Right cardiac atrium (tissue), 5 donors: ENCODE data around the gene CWC25. TPM values are rescaled to one million over a fixed set of nuclear protein-coding genes. Genes with fewer than 3 reads are reported as not detected.
A peak's percentile ranks its signal among the peaks of the same experiment; 100 is the strongest.

Source experiments
- ATAC-seq, 2 donors: fragments of 200-7000 bp; cut with Tn5 transposase; one replicate each; pipeline versions ENCODE4 v1.8.0 to v1.9.1; 2020; ENCODE audit warnings: moderate library complexity in 2 of 2, mild to moderate bottlenecking in 1 of 2
- DNase-seq, 3 donors: peaks; one replicate each; pipeline ENCODE4 v3.0.0-alpha.2; 2020
- H3K27ac ChIP-seq: one replicate; pipeline ENCODE4 v1.5.1; 2013; ENCODE audit warnings: mild to moderate bottlenecking, low read length, control low read depth, moderate library complexity
- H3K27me3 ChIP-seq: one replicate; pipeline ENCODE4 v1.6.1; 2013; ENCODE audit not compliant: control insufficient read depth, insufficient read depth
- H3K4me1 ChIP-seq: one replicate; pipeline ENCODE4 v1.6.1; 2013; ENCODE audit warnings: low read length; ENCODE audit not compliant: control insufficient read depth, insufficient read depth
- H3K4me3 ChIP-seq: one replicate; pipeline ENCODE4 v1.5.1; 2013; ENCODE audit warnings: low read length, control low read depth
- H3K9me3 ChIP-seq: one replicate; pipeline ENCODE4 v1.6.1; 2013; ENCODE audit warnings: low read length; ENCODE audit not compliant: control insufficient read depth
- WGBS: extraction: QIAGEN DNeasy Blood & Tissue Kit; methylation state at CpG from one replicate; pipeline ENCODE4 v1.1.7; 2013; 5-methylcytosine and 5-hydroxymethylcytosine counted together
- intact Hi-C, 4 donors: fragments of 100-400 bp; cut with DNase I; formaldehyde crosslinking; loops; one replicate each; pipeline versions ENCODE4 v1.11.0 to v1.14.0; 2022 to 2023
- polyA plus RNA-seq: library from polyadenylated mRNA; stranded (reverse); fragments of 200-250 nt; gene quantifications from one replicate; pipeline ENCODE4 v1.2.3, GENCODE V29; 2013
- total RNA-seq, 4 donors: library from RNA; stranded (reverse); fragmentation: NEBNext Ultra II Directional; extraction: Animal tissue kit (Norgen Biotek cat#: 25700); gene quantifications; one replicate each; pipeline ENCODE4 v1.2.1, GENCODE V29; 2021
- donor health status: healthy with polysubstance abuse.
- donor health status: DM: no; HTN: yes; CAD: no.
- donor health status: DM: no; HTN: no; CAD: no.
- donor health status: DM: no; HTN: yes; CAD: no; lungs with severe emphysema.
- donor health status: DM: yes; HTN: yes; CAD: no.

The CWC25 gene
- total and polyA plus RNA-seq, 5 donors: 8.8 to 11.5 (median 11.0) TPM

- Histone ChIP-seq H3K27ac (no peak overlapping the region), H3K4me3 (peak overlapping the region; percentile 13), H3K9me3 (no peaks in the 10 kb centered on the region), H3K4me1 (no peaks in the 10 kb centered on the region), H3K27me3 (no peaks in the 10 kb centered on the region)
- 45% methylated on average over 2 of the region's 2 CpGs for WGBS
- intact Hi-C loops: no loop called here
- DNase-seq (no peak), ATAC-seq (no peak)
Observed at GRCh38 chr17:38851434-38851833, 26.3 kb upstream of the CWC25 start.

- Histone ChIP-seq H3K9me3 (no peaks in the 10 kb centered on the region), H3K4me3 (no peak overlapping the region), H3K27ac (no peak overlapping the region), H3K27me3 (no peaks in the 10 kb centered on the region), H3K4me1 (no peaks in the 10 kb centered on the region)
- 71% methylated on average over 7 of the region's 7 CpGs for WGBS
- ATAC-seq: no peak
- intact Hi-C loops: no loop called here
- DNase-seq: no peak
Observed at GRCh38 chr17:38850374-38850773, 25.3 kb upstream of the CWC25 start.

GRCh38 chr17:38848939-38849605, 24.0 kb upstream of the CWC25 start:
- ATAC-seq (no peak), DNase-seq (no peak)
- H3K9me3 ChIP-seq: no peaks in the 10 kb centered on the region
- no peak overlapping the region for H3K4me3 ChIP-seq
- no peak overlapping the region for H3K27ac ChIP-seq
- H3K27me3 ChIP-seq: no peaks in the 10 kb centered on the region
- intact Hi-C loops: no loop called here
- H3K4me1 ChIP-seq: no peaks in the 10 kb centered on the region
- whole genome bisulfite sequencing: 72% methylated on average over 16 of the region's 16 CpGs

GRCh38 chr17:38848557-38848891, 23.4 kb upstream of the CWC25 start:
- Histone ChIP-seq H3K9me3 (no peaks in the 10 kb centered on the region), H3K27me3 (no peaks in the 10 kb centered on the region), H3K27ac (no peak overlapping the region), H3K4me1 (no peaks in the 10 kb centered on the region), H3K4me3 (no peak overlapping the region)
- no peak for DNase-seq
- intact Hi-C loops: no loop called here
- WGBS: 92% methylated on average over 1 of the region's 1 CpG
- no peak for ATAC-seq

- intact Hi-C loops: no loop called here
- DNase-seq (peak in 1 of 3 donors; percentile 38), ATAC-seq (peak in 1 of 2 donors; percentile 4)
- Histone ChIP-seq H3K9me3 (no peaks in the 10 kb centered on the region), H3K4me1 (peaks cover 4% of the 10 kb centered on the region), H3K4me3 (no peak overlapping the region), H3K27me3 (no peaks in the 10 kb centered on the region), H3K27ac (no peak overlapping the region)
- WGBS: 77% methylated on average over 13 of the region's 13 CpGs
Observed at GRCh38 chr17:38844261-38844757, 19.2 kb upstream of the CWC25 start.

GRCh38 chr17:38825762-38826247, 684 bp upstream of the CWC25 start:
- intact Hi-C loops: no loop called here

GRCh38 chr17:38815576-38816193, 9.4 kb downstream of the CWC25 start:
- ATAC-seq (no peak), DNase-seq (no peak)
- 81% methylated on average over 8 of the region's 8 CpGs for WGBS
- Histone ChIP-seq H3K9me3 (no peaks in the 10 kb centered on the region), H3K4me1 (no peaks in the 10 kb centered on the region), H3K4me3 (no peak overlapping the region), H3K27ac (no peak overlapping the region), H3K27me3 (no peaks in the 10 kb centered on the region)
- intact Hi-C loops: no loop called here

More at GRCh38 chr17:38825762-38826247, 684 bp upstream of the CWC25 start:
- Histone ChIP-seq H3K27me3 (no peaks in the 10 kb centered on the region), H3K9me3 (no peaks in the 10 kb centered on the region), H3K4me3 (peak overlapping the region; percentile 85), H3K27ac (peak overlapping the region; percentile 99), H3K4me1 (peaks cover 5% of the 10 kb centered on the region)
- no peak for DNase-seq
- WGBS: 93% methylated on average over 17 of the region's 17 CpGs
- no peak for ATAC-seq

GRCh38 chr17:38809828-38810227, 15.3 kb downstream of the CWC25 start:
- DNase-seq: no peak
- H3K27ac ChIP-seq: no peak overlapping the region
- H3K9me3 ChIP-seq: no peaks in the 10 kb centered on the region
- H3K4me1 ChIP-seq: no peaks in the 10 kb centered on the region
- no peak for ATAC-seq
- H3K27me3 ChIP-seq: no peaks in the 10 kb centered on the region
- intact Hi-C loops: no loop called here
- no peak overlapping the region for H3K4me3 ChIP-seq
- WGBS: 95% methylated on average over 7 of the region's 7 CpGs

- no peak for ATAC-seq
- peaks cover 9% of the 10 kb centered on the region for H3K4me1 ChIP-seq
- H3K27ac ChIP-seq: peak overlapping the region; percentile 13
- peak overlapping the region; percentile 72 for H3K4me3 ChIP-seq
- intact Hi-C loops: no loop called here
- WGBS: 26% methylated on average over 14 of the region's 14 CpGs
- no peak for DNase-seq
- H3K27me3 ChIP-seq: no peaks in the 10 kb centered on the region
- H3K9me3 ChIP-seq: no peaks in the 10 kb centered on the region
Observed at GRCh38 chr17:38800237-38800760, 24.8 kb downstream of the CWC25 start.

- intact Hi-C loops: no loop called here
Observed at GRCh38 chr17:38799501-38800236, 25.5 kb downstream of the CWC25 start, which contains the start of gene PIP4K2B. PIP4K2B (minus strand) TSS chr17:38799556; CDS start chr17:38799424, 132 bp downstream.

More at GRCh38 chr17:38799501-38800236, 25.5 kb downstream of the CWC25 start, which contains the start of gene PIP4K2B:
- H3K9me3 ChIP-seq: no peaks in the 10 kb centered on the region
- H3K4me3 ChIP-seq: peak within 1 kb of the TSS; percentile 72
- peak within 1 kb of the TSS; percentile 89 for H3K27ac ChIP-seq
- peak; percentile 96 to 97 for ATAC-seq
- under 1% methylated on average over 76 of the region's 76 CpGs for WGBS
- DNase-seq: peak; percentile 98 to 99 (median 98)
- H3K4me1 ChIP-seq: peaks cover 9% of the 10 kb centered on the region
- H3K27me3 ChIP-seq: no peaks in the 10 kb centered on the region
